NCI-H345 (cell line): Measurements from ENCODE around the gene ZNF69.
"Not testable (repeated sequence)": the region's sequence is repeated elsewhere in the genome, so short reads cannot be mapped to it uniquely, and the experiment has no call there.

Source experiments
- DNase-seq: peaks from one replicate; lab custom pipeline; 2025; lab: John Stamatoyannopoulos, UW

ZNF69 gene

DNA sequence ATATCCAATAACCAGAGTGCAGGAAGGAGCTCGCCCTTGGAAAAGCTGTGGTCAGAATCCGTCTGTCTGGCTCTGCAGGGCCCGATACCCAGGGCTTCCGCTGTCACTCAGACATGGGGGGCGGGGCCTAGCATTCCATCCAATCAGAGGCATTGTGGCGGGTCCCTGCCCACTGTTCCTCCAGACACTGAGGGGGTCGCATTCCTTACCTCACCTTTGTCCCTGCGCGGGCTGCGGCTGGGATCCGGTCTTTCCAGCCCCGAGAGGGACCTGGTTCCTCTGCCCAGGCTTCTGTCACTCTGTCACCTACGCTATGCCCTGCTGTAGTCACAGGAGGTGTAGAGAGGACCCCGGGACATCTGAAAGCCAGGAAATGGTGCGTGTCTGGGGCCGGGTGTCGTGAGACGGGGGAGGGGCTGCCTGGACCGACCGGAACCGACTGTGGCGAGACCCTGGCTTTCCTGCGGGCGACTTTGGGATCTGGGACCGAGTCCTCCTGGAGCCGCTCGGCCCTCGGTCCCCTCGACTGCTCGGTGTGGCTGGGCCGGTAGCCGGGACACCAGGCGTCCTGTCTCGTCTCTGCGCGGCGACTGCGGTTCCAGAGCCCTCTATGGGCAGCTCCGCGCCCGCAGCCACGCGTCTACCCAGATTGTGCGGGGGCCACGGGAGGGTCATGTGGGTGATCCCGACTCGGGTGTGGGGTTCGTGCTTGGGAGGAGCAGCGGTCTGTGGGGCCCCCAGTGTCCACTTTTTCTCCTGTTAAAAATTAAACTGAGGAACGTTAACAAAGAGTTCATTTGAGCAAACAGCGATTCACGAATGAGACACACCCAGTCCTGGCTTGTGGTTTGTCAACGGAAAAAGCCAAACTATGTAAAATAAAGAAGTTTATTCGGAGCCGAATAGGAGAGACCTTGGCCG lies at the start of gene ZNF69:
ZNF69 (plus strand) TSS at position 172 of the 921 bp plus-strand sequence; CDS start at position 314, 142 bp downstream.
- peak; percentile 14 for DNase-seq

DNA sequence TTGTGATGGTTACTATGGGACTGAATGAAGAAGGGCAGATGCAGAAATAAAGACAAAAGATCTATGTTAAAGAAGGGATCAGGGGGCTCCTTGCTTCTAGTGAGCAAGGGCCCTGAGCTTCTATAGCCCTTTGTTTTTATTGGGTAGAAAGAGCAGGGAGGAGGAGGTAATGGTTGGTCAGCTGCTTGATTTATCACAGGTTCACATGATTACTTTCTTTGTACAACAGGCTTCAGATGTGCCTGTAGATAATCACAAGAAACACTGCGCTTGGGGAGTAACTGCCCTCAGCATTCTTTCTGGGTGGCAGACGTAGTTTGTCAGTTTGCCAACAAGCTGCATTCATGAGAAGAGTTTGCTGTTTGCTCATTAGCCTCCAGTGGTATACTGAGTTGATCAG lies 43.9 kb upstream of the ZNF69 start:
- DNase-seq = no peak

DNA sequence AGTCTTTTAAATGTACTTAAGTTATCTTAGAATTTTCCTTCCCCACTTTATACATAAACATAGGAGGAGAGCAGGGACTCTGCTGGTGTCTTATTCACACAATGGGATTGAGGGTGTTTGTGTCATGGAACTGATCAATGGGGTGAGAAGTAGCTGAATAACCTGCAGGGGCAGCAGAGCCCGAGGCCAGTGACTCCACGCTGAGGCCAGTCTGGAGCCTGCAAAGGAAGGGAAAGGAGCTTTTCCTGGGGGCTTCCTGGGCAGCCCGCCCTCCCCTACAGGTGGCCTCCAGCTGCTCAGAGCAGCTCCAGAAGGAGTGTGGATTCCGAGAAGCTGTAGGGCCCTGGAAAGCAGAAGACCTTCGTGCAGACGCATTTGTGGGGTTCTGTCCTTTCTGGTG lies 40.0 kb upstream of the ZNF69 start:
- DNase-seq = not testable (repeated sequence)

DNA sequence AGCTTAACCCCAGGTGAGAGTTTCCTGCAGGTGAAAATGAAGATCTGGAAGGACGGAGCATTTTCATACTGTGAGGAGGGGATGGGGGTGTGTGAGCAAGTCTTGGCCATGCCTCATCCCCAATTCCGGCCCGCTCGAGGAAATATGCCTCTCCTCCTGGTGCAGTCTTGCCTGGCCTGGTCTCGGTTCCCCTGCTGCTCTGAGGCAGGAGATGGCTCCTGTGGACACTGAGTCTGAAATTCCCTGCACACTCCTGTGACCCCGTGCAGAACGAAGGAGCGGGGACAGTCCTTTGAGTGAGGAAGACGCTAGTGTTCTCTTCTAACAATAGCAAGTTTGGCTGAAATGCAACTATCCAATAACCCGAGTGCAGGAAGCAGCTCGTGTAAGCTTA lies 39.4 kb upstream of the ZNF69 start:
- no peak for DNase-seq

DNA sequence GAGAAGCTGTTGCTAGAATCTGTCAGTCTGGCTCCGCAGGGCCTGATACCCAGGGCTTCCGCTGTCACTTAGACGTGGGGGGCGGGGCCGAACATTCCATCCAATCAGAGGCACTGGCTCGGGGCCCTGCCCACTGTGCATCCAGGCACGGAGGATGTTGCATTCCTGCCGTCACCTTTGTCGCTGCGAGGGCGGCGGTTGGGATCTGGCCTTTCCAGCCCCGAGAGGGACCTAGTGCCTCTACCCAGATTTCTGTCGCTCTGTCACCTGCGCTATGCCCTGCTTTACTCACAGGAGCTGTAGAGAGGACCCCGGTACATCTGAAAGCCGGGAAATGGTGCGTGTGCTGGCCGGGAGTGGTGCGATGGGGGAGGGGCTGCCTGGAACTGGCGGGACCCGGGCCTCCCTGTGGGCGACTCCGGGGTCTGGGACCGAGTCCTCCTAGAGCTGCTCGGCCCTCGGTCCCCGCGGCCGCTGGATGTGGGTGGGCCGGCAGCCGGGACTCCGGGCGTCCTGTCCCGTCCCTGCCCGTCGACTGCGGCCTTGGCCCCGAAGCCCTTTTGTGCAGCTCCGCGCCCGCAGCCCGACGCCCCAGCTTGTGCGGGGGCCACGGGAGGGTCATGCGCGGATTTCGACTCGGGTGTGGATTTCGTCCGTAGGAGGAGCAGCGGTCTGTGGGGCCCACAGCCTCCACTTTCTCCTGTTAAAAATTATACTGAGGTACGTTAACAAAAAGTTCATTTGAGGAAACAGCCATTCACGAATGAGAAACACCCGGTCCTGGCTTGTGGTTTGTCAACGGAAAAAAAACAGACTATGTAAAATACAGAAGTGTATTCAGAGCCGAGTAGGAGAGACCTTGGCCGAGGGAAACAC lies 38.8 kb upstream of the ZNF69 start, which contains the start of gene ZNF439:
ZNF439 (plus strand) TSS at position 133 of the 876 bp plus-strand sequence; CDS start at position 275, 142 bp downstream.
- DNase-seq = peak; percentile 68

DNA sequence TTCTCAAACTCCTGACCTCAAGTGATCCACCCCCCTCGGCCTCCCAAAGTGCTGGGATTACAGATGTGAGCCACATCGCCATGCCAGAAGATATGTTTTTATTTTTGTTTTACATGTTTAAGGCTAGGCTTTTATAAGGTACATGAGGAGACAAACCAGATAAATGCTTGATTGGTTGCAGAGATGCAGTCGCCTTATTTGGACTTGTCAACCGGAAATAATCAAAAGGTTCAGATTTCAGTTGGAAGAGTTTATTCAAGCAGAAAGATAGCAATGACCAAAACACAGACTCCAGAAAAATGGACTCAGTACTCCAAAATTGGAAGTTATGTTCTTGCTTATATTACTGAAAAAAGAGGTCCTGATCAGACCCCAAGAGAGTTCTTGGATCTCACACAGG lies 37.3 kb upstream of the ZNF69 start:
- not testable (repeated sequence) for DNase-seq

DNA sequence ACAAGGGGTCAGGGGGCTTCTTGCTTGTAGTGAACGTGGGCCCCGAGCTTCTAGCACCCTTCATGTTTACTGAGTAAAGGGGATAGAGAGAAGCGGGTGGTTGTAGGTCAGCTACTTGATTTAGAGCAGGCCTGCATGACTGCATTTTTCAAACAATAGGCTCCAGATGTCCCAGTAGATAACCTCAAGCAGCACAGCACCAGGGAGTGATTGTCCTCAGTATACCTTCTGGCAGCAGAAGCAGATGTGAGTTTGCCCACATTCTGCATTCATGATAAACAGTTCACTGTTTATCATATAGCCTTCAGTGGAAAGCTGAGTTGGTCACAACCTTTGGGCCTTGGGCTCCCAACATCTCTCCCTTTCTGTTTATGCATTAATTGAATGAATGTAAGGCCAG lies 34.2 kb upstream of the ZNF69 start:
- no peak for DNase-seq

DNA sequence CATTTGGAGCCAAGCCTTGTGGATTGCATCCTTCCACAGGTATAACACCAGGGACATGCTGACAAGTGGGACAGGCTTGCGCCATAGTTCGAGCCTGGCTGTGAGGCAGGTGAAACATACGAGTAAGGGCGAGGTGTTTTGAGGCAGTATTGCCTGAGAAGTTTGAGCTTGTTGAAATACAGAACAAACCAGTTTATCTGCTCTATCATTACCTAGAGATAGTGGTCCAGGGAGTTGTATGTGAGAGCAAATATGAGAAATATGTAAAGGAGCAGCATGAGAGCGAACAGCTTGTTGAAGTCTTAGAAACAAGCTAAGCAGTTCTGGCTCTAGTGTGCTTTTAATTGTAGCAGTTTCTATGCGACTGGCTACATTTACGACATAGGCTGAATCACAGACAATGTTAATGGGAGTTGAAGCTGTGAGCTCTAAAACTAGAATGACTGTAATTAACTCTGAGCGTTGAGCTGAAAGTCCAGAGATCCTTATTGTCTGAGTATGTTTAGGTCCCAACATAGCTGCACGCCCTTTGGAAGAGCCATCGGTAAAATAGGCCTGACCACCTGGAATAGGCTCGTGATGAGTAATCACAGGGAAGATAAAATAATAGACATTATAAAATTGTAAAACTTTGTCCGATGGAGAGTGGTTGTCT lies 30.9 kb upstream of the ZNF69 start:
- DNase-seq = no peak

DNA sequence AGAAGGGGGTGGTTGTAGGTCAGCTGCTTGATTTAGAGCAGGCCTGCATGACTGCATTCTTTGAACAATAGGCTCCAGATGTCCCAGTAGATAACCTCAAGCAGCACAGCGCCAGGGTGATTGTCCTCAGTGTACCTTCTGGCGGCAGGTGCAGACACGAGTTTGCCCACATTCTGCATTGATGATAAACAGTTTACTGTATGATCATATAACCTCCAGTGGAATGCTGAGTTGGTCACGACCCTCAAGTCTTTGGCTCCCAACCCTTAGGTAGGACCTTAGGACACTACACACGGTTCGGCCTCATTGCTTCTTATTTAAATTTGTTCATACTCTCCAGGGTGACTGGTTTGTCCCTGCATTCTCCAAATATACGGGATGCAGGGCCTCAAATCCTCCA lies 26.9 kb upstream of the ZNF69 start:
- no peak for DNase-seq

DNA sequence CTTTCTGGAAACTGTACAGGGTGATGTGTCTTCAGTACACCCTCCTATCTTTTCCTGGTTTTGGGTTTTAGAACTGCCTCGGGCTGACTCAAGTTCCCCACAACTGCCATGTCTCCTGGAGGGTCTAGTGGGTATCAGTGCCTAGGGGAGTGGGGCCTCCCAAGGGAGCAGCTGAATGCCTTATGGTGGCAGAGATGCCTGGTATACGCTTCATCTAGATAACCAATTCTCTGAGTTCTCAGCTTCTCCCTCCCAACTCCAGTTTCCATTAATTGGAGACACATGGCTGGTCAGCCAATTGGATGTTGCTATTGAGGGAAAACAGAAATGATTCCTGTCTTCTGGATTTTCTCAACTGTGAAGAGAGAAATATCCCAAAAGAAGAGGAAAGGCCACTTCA lies 26.3 kb upstream of the ZNF69 start:
- no peak for DNase-seq

DNA sequence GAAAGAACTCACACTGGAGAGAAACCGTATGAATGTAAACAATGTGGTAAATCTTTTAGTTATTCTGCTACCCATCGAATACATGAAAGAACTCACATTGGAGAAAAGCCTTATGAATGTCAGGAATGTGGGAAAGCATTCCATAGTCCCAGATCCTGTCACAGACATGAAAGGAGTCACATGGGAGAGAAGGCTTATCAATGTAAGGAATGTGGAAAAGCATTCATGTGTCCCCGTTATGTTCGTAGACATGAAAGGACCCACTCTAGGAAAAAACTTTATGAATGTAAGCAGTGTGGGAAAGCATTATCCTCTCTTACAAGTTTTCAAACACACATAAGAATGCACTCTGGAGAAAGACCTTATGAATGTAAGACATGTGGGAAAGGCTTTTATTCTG lies 19.8 kb upstream of the ZNF69 start:
- not testable (repeated sequence) for DNase-seq

DNA sequence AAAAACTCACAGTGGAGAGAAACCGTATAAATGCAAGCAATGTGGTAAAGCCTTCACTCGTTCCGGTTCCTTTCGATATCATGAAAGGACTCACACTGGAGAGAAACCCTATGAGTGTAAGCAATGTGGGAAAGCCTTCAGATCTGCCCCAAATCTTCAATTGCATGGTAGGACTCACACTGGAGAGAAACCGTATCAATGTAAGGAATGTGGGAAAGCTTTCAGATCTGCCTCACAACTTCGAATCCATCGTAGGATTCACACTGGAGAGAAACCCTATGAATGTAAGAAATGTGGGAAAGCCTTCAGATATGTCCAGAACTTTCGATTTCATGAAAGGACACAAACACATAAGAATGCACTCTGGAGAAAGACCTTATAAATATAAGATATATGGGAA lies 19.4 kb upstream of the ZNF69 start:
- no peak for DNase-seq

DNA sequence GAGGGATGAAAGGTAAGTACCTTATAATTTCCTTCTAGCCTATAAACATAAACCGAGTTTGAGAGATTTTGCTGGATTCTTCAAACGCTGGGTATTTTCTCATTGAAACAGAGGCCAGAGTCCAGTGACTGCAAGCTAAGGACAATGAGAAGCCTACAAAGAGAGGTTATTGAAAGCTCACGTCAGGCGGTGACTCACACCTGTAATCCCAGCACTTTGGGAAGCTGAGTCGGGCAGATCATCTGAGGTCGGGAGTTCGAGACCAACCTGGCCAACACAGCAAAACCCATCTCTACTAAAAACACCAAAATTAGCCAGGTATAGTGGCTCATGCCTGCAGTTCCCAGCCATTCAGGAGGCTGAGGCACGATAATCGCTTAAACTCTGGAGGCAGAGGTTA lies 15.0 kb upstream of the ZNF69 start:
- DNase-seq = no peak

DNA sequence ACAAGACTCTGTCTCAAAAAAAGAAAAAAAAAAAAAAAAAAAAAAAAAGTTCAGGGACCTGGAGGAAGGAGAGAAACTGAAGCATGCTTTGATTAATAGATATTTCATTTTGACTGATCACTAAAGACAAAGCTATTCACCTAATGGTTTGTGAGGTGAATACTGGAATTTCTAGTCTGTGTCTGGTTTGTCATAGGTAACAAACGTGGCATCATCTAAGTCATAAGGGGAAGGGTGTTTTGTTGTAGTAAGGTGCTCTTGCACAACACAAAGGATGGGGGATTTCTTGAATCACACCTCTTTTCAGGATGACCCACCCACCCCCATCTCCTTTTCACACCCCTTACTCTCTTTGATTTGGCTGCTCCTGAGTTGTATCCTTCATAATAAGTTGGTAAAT lies 13.8 kb upstream of the ZNF69 start:
- DNase-seq = no peak

DNA sequence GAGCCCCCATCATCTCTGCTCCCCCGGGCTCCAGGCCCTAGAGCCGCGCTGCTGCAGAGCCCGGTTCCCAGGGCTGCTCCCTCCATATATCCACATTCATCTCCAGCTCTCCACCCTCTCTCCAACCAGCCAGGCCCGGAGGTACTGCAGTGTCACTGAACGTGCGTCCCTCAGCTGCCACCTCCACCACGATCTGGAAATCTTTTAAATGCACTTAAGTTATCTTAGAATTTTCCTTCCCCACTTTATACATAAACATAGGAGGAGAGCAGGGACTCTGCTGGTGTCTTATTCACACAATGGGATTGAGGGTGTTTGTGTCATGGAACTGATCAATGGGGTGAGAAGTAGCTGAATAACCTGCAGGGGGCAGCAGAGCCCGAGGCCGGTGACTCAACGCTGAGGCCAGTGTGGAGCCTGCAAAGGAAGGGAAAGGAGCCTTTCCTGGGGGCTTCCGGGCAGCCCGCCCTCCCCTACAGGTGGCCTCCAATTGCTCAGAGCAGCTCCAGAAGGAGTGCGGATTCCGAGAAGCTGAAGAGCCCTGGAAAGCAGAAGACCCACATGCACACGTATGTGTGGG lies 7.8 kb upstream of the ZNF69 start:
- DNase-seq = not testable (repeated sequence)

DNA sequence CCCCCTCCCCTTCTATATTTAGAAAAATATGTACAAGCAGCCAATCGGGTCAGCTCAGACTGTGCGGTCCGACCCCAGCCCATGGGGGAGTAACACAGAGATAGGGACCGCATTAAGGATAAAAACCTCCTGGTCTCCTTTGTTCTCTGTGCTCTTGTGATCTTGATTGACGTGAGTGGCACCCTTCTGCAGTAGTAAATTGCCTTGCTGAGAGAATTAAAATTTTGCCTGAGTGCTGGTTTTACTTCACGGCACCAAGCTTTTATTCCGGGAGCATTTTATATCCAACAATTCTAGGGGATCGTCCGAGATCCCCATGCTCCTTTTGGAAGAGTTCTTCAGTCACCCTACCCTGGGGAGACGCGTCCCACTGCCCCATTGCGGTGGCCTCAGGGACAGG lies 7.0 kb upstream of the ZNF69 start:
- DNase-seq = no peak

DNA sequence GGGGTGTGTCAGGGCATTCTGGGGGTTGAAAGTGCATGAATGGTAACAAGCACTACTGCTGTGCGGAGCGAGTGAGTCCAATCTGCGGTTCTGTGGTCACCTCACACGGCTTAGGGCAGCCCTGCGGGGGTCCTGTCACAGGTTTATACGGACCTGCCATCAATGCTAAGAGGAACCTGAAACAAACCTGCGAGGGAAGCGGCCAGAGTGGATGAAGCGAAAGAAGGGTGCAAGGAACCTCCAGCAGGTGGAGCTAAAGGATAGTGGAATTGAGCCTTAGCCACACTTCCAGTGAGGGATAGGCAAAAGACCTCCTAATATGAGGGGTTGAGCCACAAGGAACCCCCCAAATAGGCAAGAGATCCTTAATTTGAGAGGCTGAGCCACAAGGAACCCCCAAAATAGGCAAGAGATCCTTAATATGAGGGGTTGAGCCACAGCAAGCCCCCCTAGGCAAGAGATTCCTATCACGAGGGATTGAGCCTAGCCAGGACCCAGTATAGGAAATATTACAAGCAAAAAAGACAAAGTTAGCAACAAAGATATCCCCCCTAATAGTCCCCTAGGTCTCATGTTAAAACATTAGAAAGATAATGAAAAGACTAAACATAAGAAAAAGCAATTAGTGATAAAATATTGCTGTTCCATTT lies 6.3 kb upstream of the ZNF69 start:
- DNase-seq = no peak

DNA sequence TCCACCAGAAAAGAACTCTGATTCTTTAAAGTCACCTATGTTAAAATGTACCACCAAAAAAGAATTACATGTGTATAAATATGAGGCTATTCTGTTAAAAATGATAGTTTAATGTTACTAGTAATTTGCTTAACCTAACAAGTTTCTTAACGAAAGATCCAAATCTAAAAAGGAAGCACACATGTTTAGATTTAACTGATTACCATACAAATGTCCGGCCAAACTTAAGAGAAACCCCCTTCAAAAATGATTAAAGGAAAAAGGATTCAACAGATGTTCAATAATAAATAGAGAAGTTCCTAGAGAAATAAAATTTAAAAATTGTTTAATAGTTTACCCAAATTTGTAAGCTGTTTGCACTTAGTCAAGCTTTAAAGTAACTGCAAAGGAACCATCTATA lies 5.0 kb upstream of the ZNF69 start:
- DNase-seq = no peak

DNA sequence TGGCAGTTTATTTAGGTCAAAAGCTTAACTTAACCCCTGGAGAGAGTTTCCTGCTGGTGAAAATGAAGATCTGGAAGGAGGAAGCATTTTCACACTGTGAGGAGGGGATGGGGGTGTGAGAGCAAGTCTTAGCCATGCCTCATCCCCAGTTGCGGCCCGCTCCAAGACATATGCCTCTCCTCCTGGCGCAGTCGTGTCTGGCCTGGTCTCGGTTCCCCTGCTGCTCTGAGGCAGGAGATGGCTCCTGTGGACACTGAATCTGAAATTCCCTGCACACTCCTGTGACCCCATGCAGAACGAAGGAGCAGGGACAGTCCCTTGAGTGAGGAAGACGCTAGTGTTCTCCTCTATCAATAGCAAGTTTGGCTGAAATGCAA lies 360 bp upstream of the ZNF69 start:
- DNase-seq = no peak

DNA sequence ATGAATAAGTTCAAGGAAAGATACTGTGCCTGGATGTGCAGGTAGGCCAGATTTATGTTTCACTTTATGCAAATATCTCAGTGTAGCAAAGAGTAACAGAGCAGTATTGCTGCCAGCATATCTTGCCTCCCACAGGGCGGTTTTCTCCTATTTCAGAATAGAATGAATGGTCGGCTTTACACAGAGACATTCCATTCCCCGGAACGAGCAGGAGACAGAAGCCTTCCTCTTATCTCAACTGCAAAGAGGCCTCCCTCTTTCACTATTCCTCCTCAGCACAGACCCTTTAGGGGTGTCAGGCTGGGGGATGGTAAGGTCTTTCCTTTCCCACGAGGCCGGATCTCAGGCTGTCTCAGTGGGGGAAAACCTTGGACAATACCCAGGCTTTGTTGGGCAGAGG lies 2.3 kb downstream of the ZNF69 start:
- not testable (repeated sequence) for DNase-seq

DNA sequence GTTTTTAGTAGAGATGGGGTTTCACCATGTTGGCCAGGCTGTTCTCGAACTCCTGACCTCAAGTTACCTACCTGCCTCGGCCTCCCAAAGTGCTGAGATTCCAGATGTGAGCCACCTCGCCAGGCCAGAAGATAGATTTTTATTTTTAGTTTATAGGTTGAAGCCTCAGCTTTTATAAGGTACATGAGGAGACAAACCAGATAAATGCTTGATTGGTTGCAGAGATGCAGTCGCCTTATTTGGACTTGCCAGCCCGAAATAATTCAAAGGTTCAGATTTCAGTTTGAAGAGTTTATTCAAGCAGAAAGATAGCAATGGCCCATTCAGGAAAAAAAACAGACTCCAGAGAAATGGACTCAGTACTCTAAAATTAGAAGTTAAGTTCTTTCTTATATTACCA lies 3.1 kb downstream of the ZNF69 start:
- no peak for DNase-seq
